ENCODE data around the gene CERS5.

CERS5 gene

DNA sequence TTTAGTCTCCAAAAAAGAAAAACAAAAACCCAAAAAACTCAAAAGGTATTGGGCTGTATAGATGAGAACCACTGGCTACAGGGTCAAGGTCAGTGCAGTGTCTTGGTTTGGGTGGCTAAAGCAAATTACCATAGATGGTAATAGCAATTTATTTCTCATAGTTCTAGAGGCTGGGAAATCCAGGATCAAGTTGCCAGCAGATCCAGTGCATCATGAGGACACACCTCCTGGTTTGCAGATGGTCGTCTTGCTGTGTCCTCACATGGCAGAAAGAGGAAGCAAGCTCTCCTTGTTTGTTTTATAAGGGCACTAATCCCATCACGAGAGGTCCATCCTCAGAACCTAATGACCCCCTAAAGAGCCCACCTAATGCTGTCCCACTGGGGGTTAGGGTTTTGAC is 44.0 kb downstream of the CERS5 start:
- DNase-seq, result no peak

DNA sequence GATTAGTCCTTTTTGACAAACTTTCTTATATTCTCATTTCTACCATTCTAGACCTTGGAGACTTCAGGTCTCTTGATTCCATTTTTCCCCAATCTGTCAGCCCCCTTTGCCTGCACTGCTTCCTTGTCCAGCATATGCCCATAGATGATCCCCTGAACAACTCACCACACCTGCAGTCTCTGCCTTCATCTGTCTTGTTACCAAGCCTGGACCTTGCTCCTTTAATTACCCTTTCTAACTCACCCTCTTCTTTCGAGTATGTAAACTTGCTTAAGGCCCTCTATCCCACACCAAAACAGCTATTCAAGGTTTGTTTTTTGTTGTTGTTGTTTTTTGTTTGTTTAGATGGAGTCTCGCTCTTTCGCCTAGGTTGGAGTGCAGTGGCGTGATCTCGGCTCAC is 45.5 kb downstream of the CERS5 start:
- DNase-seq, result no peak

GRCh38 chr12:50120953-50121352 is 46.2 kb downstream of the CERS5 start:
- no peak for DNase-seq

DNA sequence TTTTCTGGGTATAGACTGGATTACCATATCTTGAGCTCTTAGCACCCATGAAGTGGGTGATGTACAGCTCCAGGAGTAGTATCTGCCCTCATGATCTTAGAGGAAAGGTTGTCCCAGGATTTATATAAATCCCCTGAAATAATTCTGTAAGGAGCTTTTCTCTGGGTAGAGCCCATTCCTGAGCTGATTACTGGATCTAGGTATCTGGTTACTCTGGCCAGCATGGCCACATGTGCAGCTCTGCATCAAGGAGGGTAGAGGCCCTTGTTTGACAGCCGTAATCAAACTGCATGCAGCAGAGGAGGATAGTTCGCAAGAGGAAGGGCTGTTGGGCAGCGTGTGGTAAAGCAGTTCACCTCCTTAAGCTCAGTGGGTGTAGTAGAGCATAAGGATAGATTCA is 46.6 kb downstream of the CERS5 start:
- DNase-seq, result no peak

GRCh38 chr12:50119387-50119786 is 47.8 kb downstream of the CERS5 start:
- no peak for DNase-seq

DNA sequence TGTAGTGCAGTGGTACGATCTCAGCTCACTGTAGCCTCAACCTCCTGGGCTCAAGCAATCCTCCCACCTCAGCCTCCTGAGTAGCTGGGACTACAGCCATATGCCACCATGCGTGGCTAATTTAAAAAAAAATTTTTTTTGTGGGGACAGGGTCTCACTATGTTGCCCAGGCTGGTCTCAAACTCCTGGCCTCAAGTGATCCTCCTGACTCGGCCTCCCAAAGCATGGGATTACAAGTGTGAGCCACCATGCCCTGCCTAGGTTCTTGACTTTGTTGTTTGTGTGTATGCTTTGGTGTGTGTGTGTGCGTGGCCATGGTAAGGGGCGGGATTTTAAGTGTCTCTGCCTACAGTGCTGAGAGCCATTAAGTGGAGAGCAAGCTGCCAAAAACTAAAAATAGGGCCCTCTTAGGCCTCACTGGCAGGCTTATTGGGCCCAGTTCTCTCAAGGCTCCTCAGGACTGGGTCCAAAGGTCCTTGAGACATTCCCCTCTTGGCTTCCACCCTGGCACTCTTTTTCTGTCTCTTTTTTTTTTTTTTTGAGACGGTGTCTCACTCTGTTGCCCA is 50.0 kb downstream of the CERS5 start:
- DNase-seq, result no peak

DNA sequence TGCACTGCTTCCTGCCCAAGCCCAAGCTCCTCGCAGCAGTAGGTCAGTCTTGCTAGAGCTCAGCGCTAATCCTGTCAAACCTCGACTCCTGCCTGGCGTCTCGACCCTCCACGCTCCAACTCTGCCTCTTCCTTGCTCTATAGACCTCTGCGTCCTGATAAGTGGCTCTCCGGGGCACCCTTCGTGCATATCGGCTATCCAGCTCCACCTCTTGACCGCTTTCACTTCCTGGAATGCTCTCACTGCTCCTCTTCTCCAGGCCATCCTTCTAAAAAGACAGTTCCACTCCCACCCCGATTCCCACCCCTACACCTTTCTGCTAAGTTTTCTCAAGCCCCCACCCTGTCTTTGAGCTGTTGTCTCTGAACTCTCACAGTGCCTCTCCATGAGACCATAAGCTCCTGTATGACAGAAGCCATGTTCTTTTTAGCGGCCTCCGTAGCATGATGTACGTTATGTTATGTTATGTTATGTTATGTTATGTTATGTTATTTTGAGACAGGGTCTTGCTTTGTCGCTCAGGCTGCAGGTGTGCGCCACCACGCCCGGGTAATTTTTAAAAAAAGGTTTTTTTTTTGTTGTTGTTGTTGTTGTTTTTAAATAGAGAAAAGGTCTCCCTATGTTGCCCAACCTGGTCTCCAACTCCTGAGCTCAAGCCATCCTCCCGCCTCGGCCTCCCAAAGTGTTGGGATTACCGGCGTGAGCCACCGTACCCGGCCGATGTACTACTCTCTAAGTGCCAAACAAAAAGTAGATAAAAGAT is 54.5 kb downstream of the CERS5 start:
- DNase-seq, result no peak

GRCh38 chr12:50111693-50112455 is 55.3 kb downstream of the CERS5 start, which contains the start of gene COX14:
COX14 (plus strand) TSS chr12:50112236; CDS start chr12:50120044, 7,808 bp downstream.
- DNase-seq, result peak; percentile 98

GRCh38 chr12:50111395-50111692 is 55.8 kb downstream of the CERS5 start:
- DNase-seq, result no peak

DNA sequence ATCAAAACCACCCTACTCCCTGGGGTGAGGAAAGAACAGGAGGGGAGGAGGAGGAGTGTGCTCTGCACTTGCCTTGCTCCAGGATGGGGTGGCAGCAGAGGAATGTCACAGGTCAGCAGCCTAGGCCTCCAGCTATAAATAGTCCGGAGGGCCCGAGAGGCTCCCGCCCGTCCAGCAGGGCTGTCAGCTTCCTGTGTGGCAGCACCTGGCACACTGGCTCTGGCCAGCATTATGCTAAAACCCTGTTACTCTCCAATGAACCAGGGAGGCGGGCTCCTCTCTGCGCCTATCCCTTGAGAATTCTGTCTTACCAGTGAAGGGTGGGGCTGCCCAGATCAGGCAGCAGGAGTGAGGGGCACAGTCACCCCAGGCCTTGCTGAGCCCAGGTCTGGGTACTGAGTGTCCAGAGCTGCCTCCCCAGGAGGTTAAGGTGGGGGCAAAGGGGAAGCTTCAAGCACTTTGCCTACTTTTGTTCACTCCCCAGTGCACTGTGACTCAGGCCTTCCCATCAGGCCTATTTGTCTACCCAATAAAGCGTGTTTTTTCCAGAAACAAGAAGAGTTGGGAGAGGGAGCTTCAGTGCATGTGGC is 56.3 kb downstream of the CERS5 start:
- no peak for DNase-seq

- no peak for DNase-seq
Measured at GRCh38 chr12:50110127-50110761, 56.9 kb downstream of the CERS5 start.

- no peak for DNase-seq
Measured at GRCh38 chr12:50109319-50109718, 57.9 kb downstream of the CERS5 start.

DNA sequence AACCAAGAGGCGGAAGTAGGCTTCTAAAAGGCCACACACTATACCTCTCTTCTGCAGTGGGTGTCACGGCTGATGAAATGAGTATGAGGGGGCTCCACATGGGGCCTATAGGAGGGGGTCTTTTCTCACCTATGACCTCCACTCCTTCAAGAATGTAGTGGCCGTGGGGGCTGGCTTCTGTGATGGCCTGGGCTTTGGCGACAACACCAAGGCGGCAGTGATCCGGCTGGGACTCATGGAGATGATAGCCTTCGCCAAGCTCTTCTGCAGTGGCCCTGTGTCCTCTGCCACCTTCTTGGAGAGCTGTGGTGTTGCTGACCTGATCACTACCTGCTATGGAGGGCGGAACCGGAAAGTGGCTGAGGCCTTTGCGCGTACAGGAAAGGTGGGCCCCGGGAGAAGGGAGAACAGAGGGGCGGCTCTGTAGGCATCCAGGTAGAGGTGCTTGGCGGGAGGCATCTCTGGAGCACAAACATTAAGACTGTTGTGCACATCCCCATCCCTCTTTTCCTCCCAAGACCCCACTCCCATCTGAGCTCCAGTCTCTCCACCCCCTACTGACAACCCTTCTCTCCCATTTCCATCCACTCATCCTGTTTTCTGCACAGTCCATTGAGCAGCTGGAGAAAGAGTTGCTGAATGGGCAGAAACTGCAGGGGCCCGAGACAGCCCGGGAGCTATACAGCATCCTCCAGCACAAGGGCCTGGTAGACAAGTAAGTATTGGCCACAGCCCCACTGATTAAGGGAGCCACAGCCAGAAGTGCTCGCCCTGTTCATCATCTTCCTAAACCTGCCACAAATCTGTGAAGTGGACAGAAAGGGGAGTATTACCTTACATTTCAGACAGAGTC is 59.5 kb downstream of the CERS5 start:
- DNase-seq, result no peak

GRCh38 chr12:50106907-50107306 is 60.3 kb downstream of the CERS5 start:
- no peak for DNase-seq

- DNase-seq, result no peak
Measured at GRCh38 chr12:50105913-50106450, 61.2 kb downstream of the CERS5 start.

GRCh38 chr12:50104417-50105366 is 62.5 kb downstream of the CERS5 start:
- DNase-seq, result no peak

DNA sequence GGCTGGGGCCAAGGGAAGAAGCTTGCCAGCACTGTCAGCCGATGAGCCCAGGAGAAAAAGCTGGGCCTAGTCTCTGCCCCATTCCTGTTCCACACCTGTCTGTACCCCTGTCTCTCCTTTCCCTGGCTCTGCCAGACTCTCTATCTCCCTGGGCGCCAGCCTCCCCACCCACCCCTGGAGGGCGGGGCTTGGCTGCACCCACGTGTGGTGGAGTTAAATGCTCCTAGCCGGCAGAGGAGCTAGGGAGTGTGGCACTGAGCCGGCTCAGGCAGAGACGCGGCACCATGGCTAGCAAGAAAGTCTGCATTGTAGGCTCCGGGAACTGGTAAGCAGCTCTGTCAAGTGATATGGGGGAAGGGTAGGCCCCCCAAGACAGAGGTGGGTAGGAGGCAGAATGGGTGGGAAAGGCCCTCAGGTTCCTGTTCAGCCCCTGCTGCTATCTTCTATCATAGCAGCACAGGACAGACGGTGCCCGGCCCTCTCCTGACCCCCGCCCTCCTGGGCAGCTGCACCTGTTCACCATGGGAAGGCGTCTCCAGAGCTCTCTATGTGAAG is 63.3 kb downstream of the CERS5 start, which contains the start of gene GPD1:
TSS of gene GPD1 (plus strand) at position 242 of the 555 bp plus-strand sequence. CDS start at position 285, 43 bp downstream.
- DNase-seq, result peak; percentile 9

GRCh38 chr12:50103351-50103750 is 63.8 kb downstream of the CERS5 start:
- DNase-seq, result no peak

DNA sequence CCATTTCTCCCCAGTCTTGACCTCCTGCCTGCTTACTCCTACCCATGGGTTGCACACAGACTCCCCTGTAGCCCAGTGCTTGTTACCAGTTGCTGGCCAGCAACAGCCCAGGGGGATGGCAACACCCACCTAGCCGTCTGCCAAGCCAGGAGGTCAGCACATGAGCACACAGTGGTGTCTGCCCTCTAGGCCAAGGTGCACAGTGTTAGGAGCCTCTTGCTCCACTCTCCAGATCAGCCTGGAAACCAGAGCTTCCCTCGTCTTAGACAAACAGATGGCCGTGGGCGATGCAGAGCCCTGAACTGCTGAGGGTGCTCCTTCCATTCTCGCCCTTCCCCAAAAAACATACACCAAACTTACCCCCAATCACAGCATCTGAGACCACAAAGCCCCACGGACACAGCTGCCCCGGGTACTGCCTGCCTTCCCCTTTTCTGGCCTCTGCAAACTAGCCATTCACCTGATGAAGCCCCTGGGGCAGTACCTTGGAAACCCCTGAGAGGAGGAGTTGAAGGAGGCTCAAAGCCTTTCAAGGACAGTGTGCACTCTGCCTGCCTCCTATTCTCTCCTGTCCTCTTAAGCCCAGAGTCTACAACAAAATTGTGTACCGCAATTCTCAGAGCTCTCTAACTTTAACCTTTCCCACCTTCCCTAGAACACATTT is 64.4 kb downstream of the CERS5 start:
- DNase-seq, result no peak

GRCh38 chr12:50102131-50102531 is 65.0 kb downstream of the CERS5 start:
- no peak for DNase-seq

Measured in stimulated activated naive CD4-positive, alpha-beta T cell treated with Interleukin-2 at 50 U/mL for 16 hours (primary cell).